Adrenal gland (tissue), 12 donors: ENCODE results near the gene MAP7D2. TPM values are rescaled to one million over a fixed set of nuclear protein-coding genes. Genes with fewer than 3 reads are reported as not detected.

ENCODE experiments used
- DNase-seq, 7 donors: peaks; one replicate each; pipeline ENCODE4 v3.0.0-alpha.2; 2019 to 2020
- H3K27ac ChIP-seq, 5 donors: fragments of 200-600 bp; sonication (generic) in 4 of 5; 1 replicate in 3 of 5; 2 replicates in 2 of 5; pipeline versions ENCODE4 v1.5.1 to v1.8.0; 2016 to 2020; ENCODE audit warnings: mild to moderate bottlenecking in 1 of 5
- H3K27me3 ChIP-seq: fragments of 200-600 bp; 2 replicates; pipeline ENCODE4 v1.8.0; 2021
- H3K36me3 ChIP-seq, 2 donors: fragments of 200-600 bp; replicated peaks in 1 of 2; 1 replicate in 1 of 2; 2 replicates in 1 of 2; pipeline versions ENCODE4 v1.5.1 to v1.8.0; 2018 to 2022
- H3K4me1 ChIP-seq, 2 donors: fragments of 200-600 bp; replicated peaks in 1 of 2; 1 replicate in 1 of 2; 2 replicates in 1 of 2; pipeline versions ENCODE4 v1.5.1 to v1.8.0; 2018 to 2021
- H3K4me3 ChIP-seq, 4 donors: fragments of 200-600 bp; sonication (generic) in 3 of 4; one replicate each; pipeline ENCODE4 v1.5.1; 2016 to 2018
- H3K9me3 ChIP-seq, 3 donors: fragments of 200-600 bp; sonication (generic) in 1 of 3; replicated peaks in 1 of 3; 1 replicate in 2 of 3; 2 replicates in 1 of 3; pipeline versions ENCODE4 v1.5.1 to v1.8.0; 2016 to 2021
- POLR2A ChIP-seq, 2 donors: fragments of 450-650 bp; IDR thresholded peaks; one replicate each; pipeline ENCODE4 v1.6.1; 2017; ENCODE audit warnings: antibody characterized with exemption in 2 of 2, mild to moderate bottlenecking in 2 of 2, moderate library complexity in 1 of 2
- WGBS, 4 donors: extraction: QIAGEN DNeasy Blood & Tissue Kit in 2 of 4; methylation state at CpG; one replicate each; pipeline versions ENCODE4 v1.1.5 to v1.1.7; 2013 to 2017; 5-methylcytosine and 5-hydroxymethylcytosine counted together
- intact Hi-C, 2 donors: fragments of 100-400 bp; cut with DNase I; formaldehyde crosslinking; loops; one replicate each; pipeline versions ENCODE4 v1.14.1 to v1.15.0; 2022 to 2023
- polyA plus RNA-seq, 3 donors: library from polyadenylated mRNA; stranded (reverse); fragments of 200-250 nt in 2 of 3; fragments of 350-450 nt in 1 of 3; fragmentation: Illumina TruSeq in 1 of 3; extraction: RNeasy Lipid Tissue Mini Kit (QIAGEN cat#74804) in 1 of 3; gene quantifications; one replicate each; pipeline ENCODE4 v1.2.3, GENCODE V29; 2013 to 2014
- total RNA-seq, 9 donors: library from RNA; depleted of rRNA in 4 of 9; stranded (reverse); fragments of >200 nt in 4 of 9; fragments of 120-200 nt in 1 of 9; fragmentation: NEBNext Ultra II Directional in 1 of 9; extraction: Animal tissue kit (Norgen Biotek cat#: 25700) in 1 of 9; gene quantifications; one replicate each; pipeline versions ENCODE4 v1.1.0 to v1.2.4, GENCODE V29; 2013 to 2023
- TF ChIP-seq, protein P1 (sequence below), 6 experiments: fragments of 450-650 bp in 4 of 6; fragments of 200-600 bp in 2 of 6; sonication (generic) in 1 of 6; IDR thresholded peaks; 1 replicate in 5 of 6; 2 replicates in 1 of 6; pipeline versions ENCODE4 v1.5.1 to v1.8.0; 2016 to 2021; ENCODE audit warnings: antibody characterized with exemption in 6 of 6, mild to moderate bottlenecking in 2 of 6, moderate library complexity in 1 of 6
- donor health status: healthy with polysubstance abuse.
- donor health status: Bipolar disorder and iron deficiency.
- donor health status: DM: yes; HTN: yes; CAD: no.
- donor health status: DM: no; HTN: no; CAD: no.
- donor health status: DM: no; HTN: no; CAD: no.
- donor health status: DM: yes; HTN: yes; CAD: no.

MAP7D2 gene
- total and polyA plus RNA-seq, 12 donors, result 0.25 to 6.0 (median 1.0) TPM

DNA sequence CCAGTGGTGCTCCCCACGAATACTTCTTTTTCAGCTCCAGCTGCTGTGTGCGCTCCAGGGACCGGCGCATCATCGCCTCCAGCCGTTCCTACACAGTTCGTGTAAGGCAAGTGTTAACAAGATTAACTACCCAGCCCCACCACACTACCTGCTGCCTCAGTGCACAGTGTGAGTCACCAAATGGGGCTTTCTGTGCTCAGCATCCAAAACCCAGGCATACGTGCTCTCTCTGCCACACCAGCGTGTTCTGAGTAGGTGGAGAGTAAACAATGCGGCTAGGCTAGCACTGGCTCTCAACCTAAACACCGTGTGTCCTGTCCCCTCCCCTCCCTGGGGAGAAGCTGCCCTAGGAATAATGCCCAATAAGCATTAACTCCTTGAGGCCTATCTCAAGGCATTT lies 60.0 kb downstream of the MAP7D2 start:
- H3K4me1 ChIP-seq, result no peaks in the 10 kb centered on the region
- H3K27me3 ChIP-seq, result peaks cover 8% of the 10 kb centered on the region
- 75 to 83% (median 80%) methylated on average over 9 to 11 of the region's 11 CpGs for WGBS, 4 donors
- no peak for DNase-seq
- TF ChIP-seq, protein P1, sequence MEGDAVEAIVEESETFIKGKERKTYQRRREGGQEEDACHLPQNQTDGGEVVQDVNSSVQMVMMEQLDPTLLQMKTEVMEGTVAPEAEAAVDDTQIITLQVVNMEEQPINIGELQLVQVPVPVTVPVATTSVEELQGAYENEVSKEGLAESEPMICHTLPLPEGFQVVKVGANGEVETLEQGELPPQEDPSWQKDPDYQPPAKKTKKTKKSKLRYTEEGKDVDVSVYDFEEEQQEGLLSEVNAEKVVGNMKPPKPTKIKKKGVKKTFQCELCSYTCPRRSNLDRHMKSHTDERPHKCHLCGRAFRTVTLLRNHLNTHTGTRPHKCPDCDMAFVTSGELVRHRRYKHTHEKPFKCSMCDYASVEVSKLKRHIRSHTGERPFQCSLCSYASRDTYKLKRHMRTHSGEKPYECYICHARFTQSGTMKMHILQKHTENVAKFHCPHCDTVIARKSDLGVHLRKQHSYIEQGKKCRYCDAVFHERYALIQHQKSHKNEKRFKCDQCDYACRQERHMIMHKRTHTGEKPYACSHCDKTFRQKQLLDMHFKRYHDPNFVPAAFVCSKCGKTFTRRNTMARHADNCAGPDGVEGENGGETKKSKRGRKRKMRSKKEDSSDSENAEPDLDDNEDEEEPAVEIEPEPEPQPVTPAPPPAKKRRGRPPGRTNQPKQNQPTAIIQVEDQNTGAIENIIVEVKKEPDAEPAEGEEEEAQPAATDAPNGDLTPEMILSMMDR (IDR thresholded peaks at IDR 0.05), result no peak
- TF ChIP-seq POLR2A (IDR thresholded peaks at IDR 0.05), result no peak
- no peak overlapping the region for H3K4me3 ChIP-seq
- H3K36me3 ChIP-seq, result no peaks in the 10 kb centered on the region
- H3K27ac ChIP-seq, result no peak overlapping the region
- no peaks in the 10 kb centered on the region for H3K9me3 ChIP-seq
- intact Hi-C loops, result no loop called here

DNA sequence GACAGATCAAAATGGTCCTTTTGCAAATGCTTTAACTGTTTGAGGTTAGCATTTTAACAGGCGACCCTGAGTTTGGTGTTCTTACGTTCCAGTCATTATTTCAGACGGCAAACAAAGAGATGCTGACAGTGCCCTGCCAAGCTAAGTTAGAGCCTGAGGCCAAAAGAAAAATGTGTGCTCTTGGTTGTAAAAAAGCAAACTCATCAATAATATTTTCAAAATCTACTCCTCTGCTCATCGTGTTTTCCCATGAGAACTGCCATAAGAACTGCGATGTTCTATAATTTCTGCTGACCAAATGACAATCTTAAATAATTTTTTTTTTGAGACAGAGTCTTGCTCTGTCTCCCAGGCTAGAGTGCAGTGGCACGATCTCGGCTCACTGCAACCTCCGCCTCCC lies 63.2 kb downstream of the MAP7D2 start:
- no peaks in the 10 kb centered on the region for H3K36me3 ChIP-seq

DNA sequence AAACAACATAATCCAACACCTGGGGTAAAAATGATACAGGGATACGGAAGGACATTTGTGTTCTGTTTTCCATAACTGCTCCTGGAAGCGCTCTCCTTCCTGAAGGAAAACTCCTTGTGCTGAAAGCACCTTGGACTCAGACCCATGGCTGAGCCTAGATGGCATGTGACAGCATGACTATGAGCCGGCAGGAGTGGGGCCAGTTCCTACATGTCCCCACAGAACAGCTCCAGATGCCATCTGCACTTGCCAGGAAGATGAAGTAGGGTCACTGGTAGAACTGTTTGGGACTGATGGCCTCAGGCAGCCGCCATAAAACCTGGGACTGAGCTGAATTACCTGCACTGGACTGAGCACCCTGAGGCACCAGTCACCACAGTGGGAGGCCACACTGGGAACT lies 69.8 kb downstream of the MAP7D2 start:
- TF ChIP-seq, protein P1 (IDR thresholded peaks at IDR 0.05), result no peak
- TF ChIP-seq POLR2A (IDR thresholded peaks at IDR 0.05), result no peak
- Histone ChIP-seq H3K9me3 (no peaks in the 10 kb centered on the region), H3K36me3 (no peaks in the 10 kb centered on the region), H3K4me1 (no peaks in the 10 kb centered on the region), H3K27me3 (peaks cover 3% of the 10 kb centered on the region), H3K4me3 (no peak overlapping the region), H3K27ac (no peak overlapping the region)
- 81 to 100% (median 90%) methylated on average over 1 to 4 of the region's 4 CpGs for WGBS, 4 donors
- no peak for DNase-seq
- intact Hi-C loops, result no loop called here

More for the DNA sequence above, 63.2 kb downstream of the MAP7D2 start:
- Histone ChIP-seq H3K4me3 (no peak overlapping the region), H3K27ac (no peak overlapping the region), H3K4me1 (no peaks in the 10 kb centered on the region), H3K27me3 (peaks cover 6% of the 10 kb centered on the region), H3K9me3 (no peaks in the 10 kb centered on the region)
- intact Hi-C loops, result no loop called here
- DNase-seq, result no peak
- no peak for TF ChIP-seq POLR2A (IDR thresholded peaks at IDR 0.05)
- TF ChIP-seq, protein P1 (IDR thresholded peaks at IDR 0.05), result no peak
- 77 to 86% (median 85%) methylated on average over 8 of the region's 8 CpGs for WGBS, 4 donors

DNA sequence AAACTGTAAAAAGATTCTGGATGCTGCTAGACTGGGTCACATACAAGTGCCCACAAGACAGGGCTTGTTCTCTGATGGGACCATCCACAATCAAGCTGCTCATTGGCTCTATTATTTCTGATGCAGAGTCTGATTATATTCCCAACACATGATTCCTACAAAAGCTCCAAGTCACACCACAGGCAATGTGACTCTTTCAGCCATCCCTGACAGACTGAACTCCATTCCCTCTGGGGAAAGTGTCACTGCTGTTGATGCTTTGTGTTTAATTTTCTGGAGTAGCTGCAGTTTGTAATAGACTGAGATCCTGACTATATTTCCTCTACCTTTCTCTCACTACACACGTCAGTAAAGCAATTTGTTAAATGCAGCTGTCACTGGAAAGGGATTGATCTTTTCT lies 70.5 kb downstream of the MAP7D2 start:
- Histone ChIP-seq H3K27ac (no peak overlapping the region), H3K27me3 (peaks cover 3% of the 10 kb centered on the region), H3K4me1 (no peaks in the 10 kb centered on the region), H3K9me3 (no peaks in the 10 kb centered on the region), H3K4me3 (no peak overlapping the region), H3K36me3 (no peaks in the 10 kb centered on the region)
- intact Hi-C loops, result no loop called here
- DNase-seq, result no peak
- WGBS, 4 donors, result 44 to 72% (median 57%) methylated on average over 1 of the region's 1 CpG
- TF ChIP-seq, protein P1 (IDR thresholded peaks at IDR 0.05), result no peak
- TF ChIP-seq POLR2A (IDR thresholded peaks at IDR 0.05), result no peak
